SK-N-SH (cell line): ENCODE data around the gene GPLD1. TPM values are rescaled to one million over a fixed set of nuclear protein-coding genes. Genes with fewer than 3 reads are reported as not detected.

ENCODE experiments used
- CTCF ChIA-PET: fragments of 300-600, 350-600 bp; formaldehyde crosslinking; extraction: SDS; loops from one replicate; lab custom pipeline; 2021; lab: Yijun Ruan, JAX
- POLR2A ChIA-PET: fragments of 350-600 bp; sonication (Branson Sonifier 250); formaldehyde crosslinking; extraction: SDS; loops from one replicate; lab custom pipeline; 2020; ENCODE audit warnings: antibody characterized with exemption, inconsistent platforms; lab: Yijun Ruan, JAX
- DNase-seq: peaks from one replicate; pipeline ENCODE4 v3.0.0; 2012
- H2AFZ ChIP-seq: fragments of 200-600 bp; sonication (generic); 2 replicates; pipeline ENCODE4 v1.8.1; 2016; ENCODE audit warnings: antibody characterized with exemption, mild to moderate bottlenecking, low read depth
- H3F3A ChIP-seq: fragments of 200-600 bp; sonication (generic); replicated peaks from 2 replicates; pipeline ENCODE3; 2016; ENCODE audit warnings: antibody characterized with exemption, mild to moderate bottlenecking; ENCODE audit not compliant: insufficient read depth
- H3K27ac ChIP-seq, 2 experiments: fragments of 200-500 bp in 1 of 2; fragments of 200-600 bp in 1 of 2; sonication (Bioruptor generic) in 1 of 2; sonication (generic), shearing (Covaris generic) in 1 of 2; 2 replicates each; pipeline versions ENCODE4 v1.5.1 to v1.6.1; 2014 to 2016; ENCODE audit warnings: low read depth in 2 of 2, inconsistent platforms in 1 of 2, low read length in 1 of 2, mild to moderate bottlenecking in 1 of 2, mixed read lengths in 1 of 2
- H3K27me3 ChIP-seq: fragments of 200-600 bp; sonication (generic), shearing (Covaris generic); 2 replicates; pipeline ENCODE4 v1.6.1; 2016; ENCODE audit warnings: mixed run types; ENCODE audit not compliant: insufficient read depth
- H3K36me3 ChIP-seq, 2 experiments: fragments of 200-500 bp in 1 of 2; fragments of 200-600 bp in 1 of 2; sonication (Bioruptor generic) in 1 of 2; sonication (generic) in 1 of 2; replicated peaks in 1 of 2; 2 replicates each; pipeline versions ENCODE3 to v1.5.1; 2014 to 2016; ENCODE audit warnings: low read length in 1 of 2, mild to moderate bottlenecking in 1 of 2; ENCODE audit not compliant: insufficient read depth in 2 of 2, control insufficient read depth in 1 of 2
- H3K4me1 ChIP-seq, 2 experiments: fragments of 200-500 bp in 1 of 2; fragments of 200-600 bp in 1 of 2; sonication (Bioruptor generic) in 1 of 2; sonication (generic), shearing (Covaris generic) in 1 of 2; 2 replicates each; pipeline versions ENCODE4 v1.5.1 to v1.6.1; 2014 to 2016; ENCODE audit warnings: low read depth in 1 of 2, low read length in 1 of 2, mixed run types in 1 of 2; ENCODE audit not compliant: insufficient read depth in 2 of 2, control insufficient read depth in 1 of 2
- H3K4me2 ChIP-seq: fragments of 200-600 bp; sonication (generic), shearing (Covaris generic); 2 replicates; pipeline ENCODE4 v1.6.1; 2017; ENCODE audit warnings: mixed run types
- H3K4me3 ChIP-seq, 2 experiments: fragments of 200-500 bp in 1 of 2; fragments of 200-600 bp in 1 of 2; sonication (Bioruptor generic) in 1 of 2; sonication (generic), shearing (Covaris generic) in 1 of 2; 2 replicates each; pipeline versions ENCODE4 v1.5.1 to v1.8.1; 2014 to 2016; ENCODE audit warnings: low read depth in 2 of 2, inconsistent platforms in 1 of 2, low read length in 1 of 2, mild to moderate bottlenecking in 1 of 2, mixed read lengths in 1 of 2, moderate library complexity in 1 of 2
- H3K79me2 ChIP-seq: fragments of 200-600 bp; sonication (generic); 2 replicates; pipeline ENCODE4 v1.8.1; 2017; ENCODE audit warnings: mild to moderate bottlenecking; ENCODE audit not compliant: insufficient read depth
- H3K9ac ChIP-seq: fragments of 200-600 bp; sonication (generic); 2 replicates; pipeline ENCODE4 v1.6.1; 2017; ENCODE audit warnings: mixed run types
- H3K9me2 ChIP-seq: fragments of 200-600 bp; sonication (generic); 2 replicates; pipeline ENCODE4 v1.6.1; 2017; ENCODE audit warnings: mixed run types
- H3K9me3 ChIP-seq: fragments of 200-600 bp; sonication (generic); 2 replicates; pipeline ENCODE4 v1.6.1; 2017; ENCODE audit warnings: mixed run types, mild to moderate bottlenecking, moderate library complexity
- H4K20me1 ChIP-seq: fragments of 200-600 bp; sonication (generic); 2 replicates; pipeline ENCODE4 v1.6.1; 2017; ENCODE audit warnings: mild to moderate bottlenecking, mixed run types; ENCODE audit not compliant: insufficient read depth
- CHD2 ChIP-seq: fragments of 150-350 bp; IDR thresholded peaks from 2 replicates; pipeline ENCODE4 v1.6.1; 2018; ENCODE audit warnings: low read length; ENCODE audit not compliant: partially characterized antibody
- CTCF ChIP-seq: fragments of 200-600 bp; sonication (generic); IDR thresholded peaks from 2 replicates; pipeline ENCODE4 v1.6.1; 2017; ENCODE audit warnings: antibody characterized with exemption, mild to moderate bottlenecking, moderate library complexity
- EP300 ChIP-seq, 2 experiments: IDR thresholded peaks; 2 replicates each; pipeline versions ENCODE4 v1.4.0 to v1.6.1; 2012; ENCODE audit warnings: borderline replicate concordance in 1 of 2, low read depth in 1 of 2, low read length in 1 of 2
- FOXJ3 ChIP-seq: sonication (generic); formaldehyde crosslinking; IDR thresholded peaks from 2 replicates; pipeline ENCODE4 v1.5.1; 2020; ENCODE audit warnings: mild to moderate bottlenecking, missing genetic modification reagents
- GATA2 ChIP-seq: sonication (generic); formaldehyde crosslinking; IDR thresholded peaks from 2 replicates; pipeline ENCODE4 v1.5.0; 2020; ENCODE audit warnings: mild to moderate bottlenecking, missing genetic modification reagents
- MAX ChIP-seq: IDR thresholded peaks from 2 replicates; pipeline ENCODE4 v1.4.0; 2012; ENCODE audit warnings: low read depth
- NFIC ChIP-seq: IDR thresholded peaks from 2 replicates; pipeline ENCODE4 v1.4.0; 2012; ENCODE audit warnings: borderline replicate concordance
- POLR2AphosphoS5 ChIP-seq: IDR thresholded peaks from 2 replicates; pipeline ENCODE4 v1.6.1; 2012; ENCODE audit warnings: low read depth, low read length
- RAD21 ChIP-seq: IDR thresholded peaks from 2 replicates; pipeline ENCODE4 v1.6.1; 2012; ENCODE audit warnings: mild to moderate bottlenecking, low read length
- RCOR1 ChIP-seq: fragments of 150-350 bp; IDR thresholded peaks from 2 replicates; pipeline ENCODE4 v1.6.1; 2017; ENCODE audit warnings: antibody characterized with exemption, low read length
- REST ChIP-seq: IDR thresholded peaks from 2 replicates; pipeline ENCODE4 v1.6.1; 2012; ENCODE audit warnings: mild to moderate bottlenecking, low read depth, low read length, moderate library complexity
- RXRA ChIP-seq: IDR thresholded peaks from 2 replicates; pipeline ENCODE4 v1.4.0; 2012; ENCODE audit warnings: low read depth, mild to moderate bottlenecking, borderline replicate concordance
- TEAD4 ChIP-seq: IDR thresholded peaks from 2 replicates; pipeline ENCODE4 v1.4.0; 2012; ENCODE audit warnings: mild to moderate bottlenecking, borderline replicate concordance; ENCODE audit not compliant: insufficient read depth
- USF2 ChIP-seq: fragments of 150-350 bp; IDR thresholded peaks from 2 replicates; pipeline ENCODE4 v1.6.1; 2017; ENCODE audit warnings: antibody characterized with exemption, low read length, low read depth, borderline replicate concordance
- YY1 ChIP-seq: IDR thresholded peaks from 2 replicates; pipeline ENCODE4 v1.4.0; 2012; ENCODE audit warnings: low read depth, mild to moderate bottlenecking
- ZBTB33 ChIP-seq: IDR thresholded peaks from 2 replicates; pipeline ENCODE4 v1.4.0; 2012; ENCODE audit warnings: low read depth, borderline replicate concordance
- WGBS: methylation state at CpG from one replicate; pipeline ENCODE4 v1.1.6; 2017; ENCODE audit warnings: low lambda C conversion rate; 5-methylcytosine and 5-hydroxymethylcytosine counted together
- polyA plus RNA-seq, 3 experiments: library from polyadenylated mRNA; depleted of rRNA; stranded (reverse); fragments of >200 nt; gene quantifications; 2 replicates each; pipeline ENCODE4 v1.2.3, GENCODE V29; 2012

The GPLD1 gene
- polyA plus RNA-seq, 1 of the 3 experiments (the other 2 are of a cell fraction): 0.94 TPM

GRCh38 chr6:24425091-24425490 is 64.3 kb downstream of the GPLD1 start:
- H2AFZ ChIP-seq: no peak overlapping the region
- no peaks in the 10 kb centered on the region for H3K79me2 ChIP-seq
- no peak overlapping the region for H3K9ac ChIP-seq
- POLR2A ChIA-PET: no interaction called here
- no peak for DNase-seq
- H3K27ac ChIP-seq: no peak overlapping the region
- peaks cover 40 to 65% of the 10 kb centered on the region in 2 experiments for H3K36me3 ChIP-seq
- no peak for TF ChIP-seq REST
- no peak for TF ChIP-seq USF2
- no peak for TF ChIP-seq NFIC
- no peak for TF ChIP-seq GATA2 (CRISPR knock-in tag)
- no peak for TF ChIP-seq EP300 (IDR thresholded peaks at IDR 0.05; ENCODE audit: borderline replicate concordance in 1 of 2, low read depth in 1 of 2, low read length in 1 of 2)
- no peak for TF ChIP-seq YY1
- no peak for TF ChIP-seq RCOR1
- TF ChIP-seq RXRA: no peak
- TF ChIP-seq POLR2AphosphoS5: no peak
- TF ChIP-seq RAD21: no peak
- no peak for TF ChIP-seq FOXJ3
- TF ChIP-seq CHD2: no peak
- no peak for TF ChIP-seq MAX
- no peak for TF ChIP-seq TEAD4
- TF ChIP-seq CTCF: no peak
- no peak for TF ChIP-seq ZBTB33
- no peak overlapping the region for H3K4me3 ChIP-seq
- 92% methylated on average over 2 of the region's 2 CpGs for WGBS
- H3K27me3 ChIP-seq: no peaks in the 10 kb centered on the region
- no peaks in the 10 kb centered on the region for H3K9me3 ChIP-seq
- CTCF ChIA-PET: interaction anchor here (1.4 kb wide), 1 partner anchor 22 kb away, joined by 3 read pairs; the partner anchor contains the start of gene MRS2
- peaks cover 8% of the 10 kb centered on the region for H3F3A ChIP-seq
- H3K9me2 ChIP-seq: no peaks in the 10 kb centered on the region
- H3K4me2 ChIP-seq: no peak overlapping the region
- no peaks in the 10 kb centered on the region; a peak in 1 of 4 replicates for H3K4me1 ChIP-seq
- H4K20me1 ChIP-seq: no peaks in the 10 kb centered on the region
